ENCODE data around the gene CDCA4. TPM values are rescaled to one million over a fixed set of nuclear protein-coding genes. Genes with fewer than 3 reads are reported as not detected.
A peak's percentile ranks its signal among the peaks of the same experiment; 100 is the strongest.

CDCA4 gene
- total and polyA plus RNA-seq, 10 of the 15 experiments (the other 5 are each of a cell fraction or from before 2014, with no cell fraction given), result 10.4 to 64.0 (median 52.1) TPM

DNA sequence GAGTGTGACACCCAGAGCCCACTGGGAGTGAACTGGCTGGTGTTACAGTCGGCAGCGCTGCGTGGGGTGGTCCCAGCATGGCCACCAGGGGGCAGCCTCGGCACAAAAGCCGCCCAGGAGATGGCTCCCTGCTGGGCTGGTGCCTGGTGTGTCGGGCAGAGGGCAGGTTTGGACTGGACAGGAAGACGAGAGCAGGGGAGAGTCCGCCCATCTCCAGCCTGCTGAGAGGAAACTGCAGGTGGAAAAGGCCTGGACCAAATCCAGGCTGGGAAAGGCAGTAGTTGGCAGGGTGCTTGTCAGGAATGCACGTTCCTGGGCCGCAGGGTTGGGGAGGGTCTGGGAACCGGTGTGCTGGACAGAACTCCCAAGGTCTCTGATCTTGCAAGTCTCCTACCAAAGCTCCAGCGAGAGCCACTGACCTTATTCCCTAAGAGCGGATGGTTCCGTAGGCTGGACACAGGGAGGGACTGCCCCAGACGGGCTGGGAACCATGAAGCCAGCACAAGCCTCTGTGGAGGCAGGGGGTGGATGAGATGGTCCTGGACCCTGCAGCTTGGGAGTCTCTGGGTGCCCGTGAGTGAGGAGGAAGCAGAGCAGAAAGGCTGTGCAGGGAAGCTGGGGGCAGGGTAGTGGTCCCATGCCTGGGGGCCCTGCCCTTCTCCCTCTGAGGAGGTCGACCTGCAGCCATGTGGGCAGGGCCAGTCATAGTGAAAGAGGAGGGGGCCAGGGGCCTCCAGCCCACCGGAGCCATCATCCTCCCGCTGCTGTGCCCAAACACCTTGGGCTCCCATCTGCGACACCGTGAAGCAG is 44.5 kb downstream of the CDCA4 start (continued):
- TF ChIP-seq, protein P1, sequence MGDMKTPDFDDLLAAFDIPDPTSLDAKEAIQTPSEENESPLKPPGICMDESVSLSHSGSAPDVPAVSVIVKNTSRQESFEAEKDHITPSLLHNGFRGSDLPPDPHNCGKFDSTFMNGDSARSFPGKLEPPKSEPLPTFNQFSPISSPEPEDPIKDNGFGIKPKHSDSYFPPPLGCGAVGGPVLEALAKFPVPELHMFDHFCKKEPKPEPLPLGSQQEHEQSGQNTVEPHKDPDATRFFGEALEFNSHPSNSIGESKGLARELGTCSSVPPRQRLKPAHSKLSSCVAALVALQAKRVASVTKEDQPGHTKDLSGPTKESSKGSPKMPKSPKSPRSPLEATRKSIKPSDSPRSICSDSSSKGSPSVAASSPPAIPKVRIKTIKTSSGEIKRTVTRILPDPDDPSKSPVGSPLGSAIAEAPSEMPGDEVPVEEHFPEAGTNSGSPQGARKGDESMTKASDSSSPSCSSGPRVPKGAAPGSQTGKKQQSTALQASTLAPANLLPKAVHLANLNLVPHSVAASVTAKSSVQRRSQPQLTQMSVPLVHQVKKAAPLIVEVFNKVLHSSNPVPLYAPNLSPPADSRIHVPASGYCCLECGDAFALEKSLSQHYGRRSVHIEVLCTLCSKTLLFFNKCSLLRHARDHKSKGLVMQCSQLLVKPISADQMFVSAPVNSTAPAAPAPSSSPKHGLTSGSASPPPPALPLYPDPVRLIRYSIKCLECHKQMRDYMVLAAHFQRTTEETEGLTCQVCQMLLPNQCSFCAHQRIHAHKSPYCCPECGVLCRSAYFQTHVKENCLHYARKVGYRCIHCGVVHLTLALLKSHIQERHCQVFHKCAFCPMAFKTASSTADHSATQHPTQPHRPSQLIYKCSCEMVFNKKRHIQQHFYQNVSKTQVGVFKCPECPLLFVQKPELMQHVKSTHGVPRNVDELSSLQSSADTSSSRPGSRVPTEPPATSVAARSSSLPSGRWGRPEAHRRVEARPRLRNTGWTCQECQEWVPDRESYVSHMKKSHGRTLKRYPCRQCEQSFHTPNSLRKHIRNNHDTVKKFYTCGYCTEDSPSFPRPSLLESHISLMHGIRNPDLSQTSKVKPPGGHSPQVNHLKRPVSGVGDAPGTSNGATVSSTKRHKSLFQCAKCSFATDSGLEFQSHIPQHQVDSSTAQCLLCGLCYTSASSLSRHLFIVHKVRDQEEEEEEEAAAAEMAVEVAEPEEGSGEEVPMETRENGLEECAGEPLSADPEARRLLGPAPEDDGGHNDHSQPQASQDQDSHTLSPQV (IDR thresholded peaks at IDR 0.05), result peak; percentile 55; the same call in 1 of the 2 replicates
- no peak for TF ChIP-seq EP300 (IDR thresholded peaks at IDR 0.05; ENCODE audit: borderline replicate concordance in 1 of 2, control insufficient read depth in 1 of 2, low read depth in 2 of 2, low read length in 2 of 2)
- TF ChIP-seq, protein P2, sequence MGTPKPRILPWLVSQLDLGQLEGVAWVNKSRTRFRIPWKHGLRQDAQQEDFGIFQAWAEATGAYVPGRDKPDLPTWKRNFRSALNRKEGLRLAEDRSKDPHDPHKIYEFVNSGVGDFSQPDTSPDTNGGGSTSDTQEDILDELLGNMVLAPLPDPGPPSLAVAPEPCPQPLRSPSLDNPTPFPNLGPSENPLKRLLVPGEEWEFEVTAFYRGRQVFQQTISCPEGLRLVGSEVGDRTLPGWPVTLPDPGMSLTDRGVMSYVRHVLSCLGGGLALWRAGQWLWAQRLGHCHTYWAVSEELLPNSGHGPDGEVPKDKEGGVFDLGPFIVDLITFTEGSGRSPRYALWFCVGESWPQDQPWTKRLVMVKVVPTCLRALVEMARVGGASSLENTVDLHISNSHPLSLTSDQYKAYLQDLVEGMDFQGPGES (IDR thresholded peaks at IDR 0.05), result no peak

Data from GM12878 (cell line).